HL-60 (cell line): ENCODE measurements around the gene RASL11A.

Experiments used
- CTCF ChIP-seq: IDR thresholded peaks from one replicate; pipeline ENCODE4 v1.5.1; 2011; ENCODE audit warnings: low read length, control low read depth, inconsistent platforms; ENCODE audit not compliant: insufficient read depth
- POLR2AphosphoS5 ChIP-seq: IDR thresholded peaks from 2 replicates; pipeline ENCODE4 v1.6.1; 2012; ENCODE audit warnings: low read depth
- REST ChIP-seq: IDR thresholded peaks from 2 replicates; pipeline ENCODE4 v1.6.1; 2012; ENCODE audit warnings: low read depth; ENCODE audit not compliant: insufficient replicate concordance

- TF ChIP-seq CTCF: no peak
- TF ChIP-seq REST: no peak
- TF ChIP-seq POLR2AphosphoS5: no peak
Measured at GRCh38 chr13:27233964-27234363, 36.7 kb upstream of the RASL11A start.
